GM12878 (cell line): Measurements from ENCODE around the gene SLC13A3. TPM values are rescaled to one million over a fixed set of nuclear protein-coding genes. Genes with fewer than 3 reads are reported as not detected.

Source experiments
- ATAC-seq: fragments of 200-7000 bp; cut with Tn5 transposase; 3 replicates; pipeline ENCODE4 v1.9.1; 2020; ENCODE audit warnings: mild to moderate bottlenecking, moderate library complexity
- BruUV-seq: library from RNA; stranded (reverse); fragments of 400-500 nt; replicated peaks from 2 replicates; lab custom pipeline; 2021; lab: Mats Ljungman, UMichigan
- CTCF ChIA-PET: fragments of 300-600 bp; sonication (Branson Sonifier 250); formaldehyde crosslinking; extraction: SDS; loops from one replicate; lab custom pipeline; 2021; ENCODE audit warnings: inconsistent platforms; lab: Yijun Ruan, JAX
- POLR2A ChIA-PET: fragments of 350-600 bp; formaldehyde crosslinking; extraction: SDS; loops from one replicate; lab custom pipeline; 2021; ENCODE audit warnings: inconsistent platforms; lab: Charles Lee
- RAD21 ChIA-PET: fragments of 300-600 bp; sonication (Branson Sonifier 250); formaldehyde crosslinking; loops from one replicate; lab custom pipeline; 2023; ENCODE audit warnings: antibody characterized with exemption; ENCODE audit not compliant: unreplicated experiment; lab: Charles Lee
- SMC1A ChIA-PET: fragments of 300-600 bp; sonication (Branson Sonifier 250); formaldehyde crosslinking; loops from one replicate; lab custom pipeline; 2023; ENCODE audit not compliant: unreplicated experiment, uncharacterized antibody; lab: Charles Lee
- DNase-seq: peaks from one replicate; pipeline ENCODE4 v3.0.0-alpha.2; 2011; ENCODE audit warnings: low read depth, low spot score
- FAIRE-seq: peaks from 3 replicates; lab custom pipeline; 2011; peaks lifted over from hg19 to GRCh38; lab: Jason Lieb, UNC
- H2AFZ ChIP-seq: 2 replicates; pipeline ENCODE4 v1.6.0; 2011; ENCODE audit warnings: low read depth, low read length, control low read depth; ENCODE audit not compliant: control insufficient read depth
- H3K27ac ChIP-seq: 2 replicates; pipeline ENCODE4 v1.5.1; 2011; ENCODE audit warnings: control low read depth; ENCODE audit not compliant: control insufficient read depth, insufficient read depth
- H3K27me3 ChIP-seq, 2 experiments: replicated peaks in 1 of 2; 2 replicates each; pipeline versions ENCODE4 v1.6.0 to v1.6.1; 2011; ENCODE audit warnings: low read length in 1 of 2; ENCODE audit not compliant: control insufficient read depth in 2 of 2, insufficient read depth in 2 of 2
- H3K36me3 ChIP-seq, 2 experiments: 2 replicates each; pipeline ENCODE4 v1.5.1; 2011; ENCODE audit warnings: low read length in 1 of 2; ENCODE audit not compliant: control insufficient read depth in 2 of 2, insufficient read depth in 2 of 2
- H3K4me1 ChIP-seq: 2 replicates; pipeline ENCODE4 v1.6.1; 2011; ENCODE audit warnings: mild to moderate bottlenecking, low read length, moderate library complexity, mixed read lengths; ENCODE audit not compliant: control insufficient read depth, insufficient read depth
- H3K4me2 ChIP-seq: 2 replicates; pipeline ENCODE4 v1.6.0; 2011; ENCODE audit warnings: control low read depth; ENCODE audit not compliant: control insufficient read depth, insufficient read depth
- H3K4me3 ChIP-seq: fragments of 200-600 bp; sonication (generic); 2 replicates; pipeline ENCODE4 v1.5.1; 2016
- H3K79me2 ChIP-seq: 2 replicates; pipeline ENCODE4 v1.6.0; 2011; ENCODE audit warnings: low read length; ENCODE audit not compliant: control insufficient read depth, insufficient read depth
- H3K9ac ChIP-seq: 2 replicates; pipeline ENCODE4 v1.8.0; 2011; ENCODE audit warnings: low read length, control low read depth, mixed read lengths; ENCODE audit not compliant: control insufficient read depth, insufficient read depth
- H3K9me3 ChIP-seq: replicated peaks from 3 replicates; pipeline ENCODE4 v1.5.1; 2011; ENCODE audit warnings: mild to moderate bottlenecking, low read length; ENCODE audit not compliant: control insufficient read depth, insufficient read depth
- H4K20me1 ChIP-seq: 2 replicates; pipeline ENCODE4 v1.6.0; 2011; ENCODE audit not compliant: control insufficient read depth, insufficient read depth
- ATF7 ChIP-seq: fragments of 450-650 bp; IDR thresholded peaks from 2 replicates; pipeline ENCODE4 v1.6.1; 2016; ENCODE audit warnings: low read depth, mild to moderate bottlenecking
- BMI1 ChIP-seq: fragments of 450-650 bp; IDR thresholded peaks from 2 replicates; pipeline ENCODE4 v1.6.1; 2016; ENCODE audit warnings: mild to moderate bottlenecking, moderate library complexity, borderline replicate concordance
- CREB1 ChIP-seq: IDR thresholded peaks from 2 replicates; pipeline ENCODE4 v1.6.1; 2012; ENCODE audit warnings: low read depth, mild to moderate bottlenecking, inconsistent platforms
- FOXK2 ChIP-seq: fragments of 450-650 bp; IDR thresholded peaks from 2 replicates; pipeline ENCODE4 v1.6.1; 2017; ENCODE audit warnings: mild to moderate bottlenecking, moderate library complexity
- HDAC2 ChIP-seq: fragments of 200-600 bp; sonication (generic); IDR thresholded peaks from 2 replicates; pipeline ENCODE4 v1.6.1; 2017
- HSF1 ChIP-seq: fragments of 150-350 bp; IDR thresholded peaks from 2 replicates; pipeline ENCODE4 v1.6.1; 2014; ENCODE audit warnings: mild to moderate bottlenecking, low read depth, low read length
- MTA2 ChIP-seq: fragments of 450-650 bp; IDR thresholded peaks from 2 replicates; pipeline ENCODE4 v1.6.1; 2016; ENCODE audit warnings: low read depth, mild to moderate bottlenecking, moderate library complexity
- PRDM15 ChIP-seq: fragments of 450-650 bp; formaldehyde crosslinking; IDR thresholded peaks from 2 replicates; pipeline ENCODE4 v1.4.0; 2020; ENCODE audit warnings: mild to moderate bottlenecking, moderate library complexity
- SMAD1 ChIP-seq: fragments of 450-650 bp; IDR thresholded peaks from 2 replicates; pipeline ENCODE4 v1.6.1; 2018; ENCODE audit warnings: mild to moderate bottlenecking, low read depth; ENCODE audit not compliant: partially characterized antibody
- ZBTB33 ChIP-seq: fragments of 450-650 bp; IDR thresholded peaks from 2 replicates; pipeline ENCODE4 v1.6.1; 2017; ENCODE audit warnings: mild to moderate bottlenecking
- ZBTB4 ChIP-seq: fragments of 450-650 bp; formaldehyde crosslinking; IDR thresholded peaks from 2 replicates; pipeline ENCODE4 v1.4.0; 2022; ENCODE audit warnings: mild to moderate bottlenecking, moderate library complexity
- ZNF24 ChIP-seq: fragments of 450-650 bp; IDR thresholded peaks from 2 replicates; pipeline ENCODE4 v1.6.1; 2017; ENCODE audit warnings: antibody characterized with exemption, mild to moderate bottlenecking
- WGBS: methylation state at CpG from one replicate; pipeline ENCODE4 v1.1.6; 2016; ENCODE audit warnings: low lambda C conversion rate; ENCODE audit not compliant: insufficient replicate concordance, insufficient coverage; ENCODE audit errors: missing lambda C conversion rate; 5-methylcytosine and 5-hydroxymethylcytosine counted together
- in situ Hi-C: fragments of 300-500 bp; cut with MboI; formaldehyde crosslinking; loops from 9 replicates; pipeline ENCODE4 v1.14.3; 2018; ENCODE audit warnings: mixed read lengths
- intact Hi-C: fragments of 100-400 bp; cut with micrococcal nuclease; formaldehyde crosslinking; loops from one replicate; pipeline ENCODE4 v1.14.2; 2022; ENCODE audit not compliant: unreplicated experiment
- polyA plus RNA-seq, 11 experiments: library from polyadenylated mRNA; depleted of rRNA in 4 of 11; unstranded in 6 of 11; stranded (reverse) in 5 of 11; fragments of >200 nt; fragmentation: Nextera tagmentation in 4 of 11; fragmentation: Illumina TruSeq in 1 of 11; extraction: Ambion mirVana in 4 of 11; extraction: Trizol in 1 of 11; gene quantifications; 1 replicate in 1 of 11; 2 replicates in 10 of 11; pipeline versions ENCODE4 v1.2.1 to v1.2.3, GENCODE V29; 2011 to 2016; ENCODE audit warnings: inconsistent platforms in 2 of 11, missing spikeins in 2 of 11, low read depth in 1 of 11
- total RNA-seq, 4 experiments: library from RNA; depleted of rRNA in 3 of 4; stranded (reverse); fragments of >200 nt in 3 of 4; fragmentation: Illumina TruSeq in 1 of 4; extraction: Trizol in 1 of 4; gene quantifications; 2 replicates each; pipeline versions ENCODE4 v1.2.1 to v1.2.3, GENCODE V29; 2013 to 2021

The SLC13A3 gene
- total and polyA plus RNA-seq, 10 of the 15 experiments (the other 5 are each of a cell fraction or from before 2014, with no cell fraction given), result 0.03 to 0.76 (median 0.07) TPM; not detected in 4

- no peak for TF ChIP-seq ZBTB33
Measured at GRCh38 chr20:46649650-46649949, 1.7 kb downstream of the SLC13A3 start (continued).

- 38% methylated on average over 8 of the region's 8 CpGs for WGBS
- CTCF ChIA-PET, result interaction anchor here (0.9 to 1.1 kb wide), 2 partner anchors 32 to 125 kb away, joined by 3 to 5 read pairs; no protein-coding TSS in a partner anchor
- FAIRE-seq, result no peak
- RAD21 ChIA-PET, result no interaction called here
- intact Hi-C loops, result no loop called here
- no peak overlapping the region for H3K27ac ChIP-seq
- no peaks in the 10 kb centered on the region for H3K9me3 ChIP-seq
- H3K4me1 ChIP-seq, result no peaks in the 10 kb centered on the region
- in situ Hi-C loops, result no loop called here
- H3K9ac ChIP-seq, result no peak overlapping the region
- no peak overlapping the region for H2AFZ ChIP-seq
- no peaks in the 10 kb centered on the region for H4K20me1 ChIP-seq
- H3K36me3 ChIP-seq, result no peaks in the 10 kb centered on the region
- no peak overlapping the region for H3K4me2 ChIP-seq
- DNase-seq, result no peak
- peak; percentile 50; the same call in 2 of the 3 replicates for ATAC-seq
- SMC1A ChIA-PET, result interaction anchor here (0.8 kb wide), 1 partner anchor 32 kb away, joined by 4 read pairs; no protein-coding TSS in a partner anchor
- POLR2A ChIA-PET, result no interaction called here
- peaks cover 0 to 2% of the 10 kb centered on the region in 2 experiments; a peak in 2 of 4 replicates for H3K27me3 ChIP-seq
- no peaks in the 10 kb centered on the region for H3K79me2 ChIP-seq
- no TSS peak for BruUV-seq
- H3K4me3 ChIP-seq, result no peak overlapping the region
- no peak for TF ChIP-seq FOXK2
- TF ChIP-seq CREB1, result no peak
- TF ChIP-seq HDAC2, result no peak
- no peak for TF ChIP-seq SMAD1
- no peak for TF ChIP-seq PRDM15 (CRISPR knock-in tag)
- no peak for TF ChIP-seq BMI1
- no peak for TF ChIP-seq HSF1
- TF ChIP-seq ZNF24, result no peak
- no peak for TF ChIP-seq ATF7
- no peak for TF ChIP-seq MTA2
- no peak for TF ChIP-seq ZBTB4 (CRISPR knock-in tag)
Measured at GRCh38 chr20:46648903-46649649, 2.2 kb downstream of the SLC13A3 start.
